ENCODE data around the gene ARID1A.

GRCh38 chr1:26768755-26769154 lies 72.9 kb downstream of the ARID1A start:
- TF ChIP-seq USF2 (IDR thresholded peaks at IDR 0.05; ENCODE audit: low read length), result no peak
- TF ChIP-seq JUND (IDR thresholded peaks at IDR 0.05; ENCODE audit: low read length), result no peak
- TF ChIP-seq ZNF274 (IDR thresholded peaks at IDR 0.05; ENCODE audit: borderline replicate concordance, extremely low read depth, low read length), result no peak

Measured in H1 (cell line).